Measurements from ENCODE around the gene TXNDC9.
"Not testable (repeated sequence)": the region's sequence is repeated elsewhere in the genome, so short reads cannot be mapped to it uniquely, and the experiment has no call there.

Gene TXNDC9

DNA sequence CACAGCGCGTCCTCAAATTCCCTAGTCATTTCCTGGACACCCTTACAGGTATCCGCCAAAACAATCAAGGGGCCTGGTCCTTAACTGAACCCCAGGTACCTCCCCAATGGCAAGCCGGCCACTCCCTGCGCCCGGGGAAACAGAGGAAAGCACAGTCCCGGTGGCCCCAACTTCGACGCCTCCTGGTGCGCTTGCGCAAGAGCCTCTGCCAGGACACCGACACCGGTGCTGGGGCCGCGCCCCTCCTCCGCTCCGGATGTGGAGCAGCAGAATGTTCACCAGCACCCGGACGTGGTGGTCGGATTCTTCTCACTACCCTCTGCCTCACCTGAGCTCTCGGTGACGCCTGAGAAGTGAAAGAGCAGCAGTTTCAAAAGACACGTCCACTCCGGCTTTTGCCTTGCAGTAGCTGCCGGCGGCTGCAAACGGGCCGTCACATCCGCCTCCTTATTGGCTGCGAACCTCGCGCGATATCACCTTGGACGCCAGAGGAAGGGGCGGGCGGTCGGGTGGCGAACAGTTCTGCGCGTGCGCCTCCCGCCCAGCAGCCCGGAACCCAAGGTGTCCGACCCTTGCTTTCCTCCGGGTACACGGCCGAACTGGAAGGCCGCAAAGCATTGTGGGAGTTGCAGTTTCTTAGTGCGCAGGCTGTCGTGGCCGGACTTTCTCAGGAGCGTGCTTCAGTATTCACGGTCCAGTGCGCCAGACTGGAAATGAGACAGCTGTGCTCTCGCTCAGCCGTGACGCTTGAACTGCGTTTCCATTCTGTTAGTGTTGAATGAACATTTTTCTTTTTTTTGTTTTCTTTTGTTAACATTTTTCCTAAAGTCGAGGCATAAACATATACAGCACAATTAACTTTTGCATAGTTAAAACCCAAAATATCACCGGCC lies at the start of gene TXNDC9:
Gene TXNDC9, minus strand, starts transcription at position 423 of the 893 bp plus-strand sequence. CDS start 3,123 bp downstream, outside the sequence.
- peak; percentile 92 for DNase-seq (ENCODE audit: low read depth)

DNA sequence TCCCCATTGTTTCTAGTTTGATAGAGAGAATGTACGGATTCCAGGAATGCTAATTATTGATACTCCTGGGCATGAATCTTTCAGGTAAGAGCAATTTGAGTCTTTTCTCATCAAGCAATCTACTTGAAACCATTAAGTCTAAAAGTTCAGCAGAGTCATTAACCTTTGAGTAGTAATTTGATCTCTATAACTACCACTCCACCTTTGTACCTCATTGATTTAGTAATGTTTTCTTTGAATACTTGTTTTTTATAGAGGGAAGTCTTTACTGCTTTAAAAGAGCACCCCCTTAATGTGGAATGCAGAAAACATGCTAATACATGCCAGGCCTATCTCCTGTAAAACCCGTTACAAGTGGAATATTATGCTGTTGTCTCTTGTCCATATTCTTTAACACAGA lies 46.0 kb upstream of the TXNDC9 start:
- no peak for DNase-seq (ENCODE audit: low read depth)

- DNase-seq (ENCODE audit: low read depth), result no peak
Observed at GRCh38 chr2:99380376-99381010, 44.4 kb upstream of the TXNDC9 start.

DNA sequence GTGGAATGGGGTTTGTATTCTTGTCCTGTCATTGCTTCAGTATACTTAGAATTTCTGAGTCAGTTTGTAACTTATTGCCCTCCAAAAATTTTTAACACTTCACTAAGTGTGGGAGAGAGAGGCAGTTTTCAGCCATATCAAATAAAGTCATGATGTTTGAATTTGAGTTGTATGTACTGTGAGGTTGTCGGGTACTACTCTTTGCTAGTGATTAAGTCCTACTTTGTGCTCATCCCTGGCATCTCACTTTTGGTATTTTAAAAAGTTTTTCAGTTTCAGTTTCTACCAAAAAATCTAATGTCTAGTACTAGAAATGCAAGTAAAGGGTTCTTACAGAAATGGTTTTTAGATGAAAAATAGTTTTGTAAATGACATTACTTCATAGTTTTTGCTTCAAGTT lies 41.7 kb upstream of the TXNDC9 start:
- DNase-seq (ENCODE audit: low read depth), result no peak

DNA sequence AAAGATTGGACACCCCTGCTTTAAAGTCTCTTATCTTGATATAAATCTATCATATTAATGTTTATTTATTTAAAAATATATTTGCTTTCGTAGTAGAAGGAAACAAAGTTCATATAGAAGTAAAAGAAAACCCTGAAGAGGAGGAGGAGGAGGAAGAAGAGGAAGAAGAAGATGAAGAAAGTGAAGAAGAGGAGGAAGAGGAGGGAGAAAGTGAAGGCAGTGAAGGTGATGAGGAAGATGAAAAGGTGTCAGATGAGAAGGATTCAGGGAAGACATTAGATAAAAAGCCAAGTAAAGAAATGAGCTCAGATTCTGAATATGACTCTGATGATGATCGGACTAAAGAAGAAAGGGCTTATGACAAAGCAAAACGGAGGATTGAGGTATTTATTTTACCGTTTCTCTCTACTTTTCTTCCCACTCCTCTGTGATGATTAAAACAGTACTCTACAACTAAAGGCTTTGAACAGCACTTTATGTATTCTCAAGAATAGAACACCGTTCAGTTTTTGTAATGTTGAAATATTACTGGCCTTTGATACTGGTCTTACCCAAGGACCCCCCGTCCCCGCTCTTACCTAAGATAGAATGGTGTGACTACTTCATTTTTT lies 40.2 kb upstream of the TXNDC9 start:
- DNase-seq (ENCODE audit: low read depth), result no peak

DNA sequence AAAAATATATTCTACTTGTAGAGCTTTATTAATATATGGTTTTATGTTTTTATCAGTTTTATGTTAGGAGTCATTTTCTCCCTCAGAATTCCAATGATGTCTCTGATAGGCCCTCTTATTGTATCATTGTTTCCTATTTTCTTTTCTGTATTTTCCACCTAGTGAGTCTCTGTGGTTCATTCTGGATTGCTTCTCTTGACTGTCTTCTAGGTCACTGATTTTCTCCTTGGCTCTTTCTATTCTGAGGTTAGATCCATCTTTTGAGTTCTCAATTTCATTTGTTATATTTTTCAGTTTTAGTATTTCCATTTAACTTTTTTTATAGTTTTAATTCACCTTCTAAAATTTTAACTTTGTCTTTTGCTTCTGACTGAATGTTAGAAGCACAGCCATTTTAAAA lies 38.6 kb upstream of the TXNDC9 start:
- DNase-seq (ENCODE audit: low read depth), result no peak

DNA sequence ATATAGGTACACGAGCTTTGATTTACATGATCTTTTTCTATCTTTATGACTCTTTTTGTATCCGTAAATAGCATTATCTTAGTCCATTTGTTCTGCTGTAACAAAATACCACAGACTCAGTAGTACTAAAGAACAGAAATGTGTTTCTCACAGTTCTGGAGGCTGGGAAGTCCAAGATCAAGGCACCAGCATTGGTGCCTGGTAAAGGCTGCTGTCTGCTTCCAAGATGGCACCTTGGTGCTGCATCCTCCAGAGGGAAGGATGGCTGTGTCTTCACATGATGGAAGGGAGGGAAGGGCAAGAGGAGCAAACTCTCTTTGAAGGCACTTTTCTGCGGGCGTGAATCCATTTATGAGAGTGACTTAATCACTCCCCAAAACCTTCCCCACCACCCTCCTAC lies 37.0 kb upstream of the TXNDC9 start:
- DNase-seq (ENCODE audit: low read depth), result no peak

- DNase-seq (ENCODE audit: low read depth), result not testable (repeated sequence)
Observed at GRCh38 chr2:99368854-99369253, 32.7 kb upstream of the TXNDC9 start.

- no peak for DNase-seq (ENCODE audit: low read depth)
Observed at GRCh38 chr2:99365661-99366060, 29.5 kb upstream of the TXNDC9 start.

- no peak for DNase-seq (ENCODE audit: low read depth)
Observed at GRCh38 chr2:99356853-99357252, 20.7 kb upstream of the TXNDC9 start.

GRCh38 chr2:99354825-99355224 lies 18.7 kb upstream of the TXNDC9 start:
- DNase-seq (ENCODE audit: low read depth), result not testable (repeated sequence)

DNA sequence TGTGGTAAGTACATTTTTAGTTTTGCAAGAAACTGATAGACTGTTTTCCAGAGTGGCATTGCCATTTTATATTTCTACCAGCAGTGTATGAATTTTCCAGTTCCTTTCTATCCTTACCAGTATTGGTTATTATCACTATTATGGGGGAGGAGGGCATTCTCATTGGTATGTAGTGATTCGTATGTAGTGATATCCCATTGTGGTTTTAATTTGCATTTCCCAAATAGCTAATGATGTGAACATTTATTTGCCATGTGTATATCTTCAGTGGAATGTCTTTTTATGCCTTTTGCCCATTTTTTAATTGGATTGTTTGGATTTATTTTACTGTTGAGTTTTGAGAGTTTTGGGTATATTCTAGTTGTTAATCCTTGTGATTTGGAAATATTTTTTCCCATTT lies 17.9 kb upstream of the TXNDC9 start:
- no peak for DNase-seq (ENCODE audit: low read depth)

DNA sequence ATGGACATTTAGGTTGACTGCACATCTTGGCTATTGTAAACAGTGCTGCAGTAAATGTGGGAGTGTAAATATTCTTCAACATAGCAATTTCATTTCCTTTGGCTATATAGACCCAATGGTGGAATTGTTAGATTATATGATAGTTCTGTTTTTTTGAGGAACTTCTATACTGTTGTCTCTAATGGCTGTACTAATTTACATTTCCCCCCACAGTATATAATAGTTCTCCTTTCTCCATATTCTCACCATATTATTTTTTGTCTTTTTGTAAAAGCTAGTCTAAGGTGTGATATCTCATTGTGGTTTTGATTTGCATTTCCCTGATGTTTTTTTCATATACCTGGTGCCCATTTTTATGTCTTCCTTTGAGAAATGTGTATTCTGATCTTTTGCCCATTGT lies 14.1 kb upstream of the TXNDC9 start:
- DNase-seq (ENCODE audit: low read depth), result no peak

GRCh38 chr2:99348173-99348572 lies 12.0 kb upstream of the TXNDC9 start:
- no peak for DNase-seq (ENCODE audit: low read depth)

- no peak for DNase-seq (ENCODE audit: low read depth)
Observed at GRCh38 chr2:99346218-99346617, 10.1 kb upstream of the TXNDC9 start.

DNA sequence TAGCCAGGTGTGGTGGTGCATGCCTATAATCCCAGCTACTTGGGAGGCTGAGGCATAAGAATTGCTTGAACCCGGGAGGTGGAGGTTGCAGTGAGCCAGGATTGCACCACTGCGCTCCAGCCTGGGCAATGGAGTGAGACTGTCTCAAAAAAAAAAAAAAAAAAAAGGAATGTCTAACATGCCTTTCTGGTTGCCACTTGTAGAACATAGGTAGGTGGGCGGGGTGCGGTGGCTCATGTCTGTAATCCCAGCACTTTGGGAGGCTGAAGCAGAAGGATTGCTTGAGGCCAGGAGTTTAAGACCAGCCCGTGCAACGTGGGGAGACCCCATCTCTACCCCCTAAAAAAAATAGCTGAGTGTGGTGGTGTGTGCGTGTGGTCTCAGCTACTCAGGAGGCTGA lies 9.3 kb upstream of the TXNDC9 start:
- DNase-seq (ENCODE audit: low read depth), result not testable (repeated sequence)

- DNase-seq (ENCODE audit: low read depth), result no peak
Observed at GRCh38 chr2:99342536-99342935, 6.4 kb upstream of the TXNDC9 start.

DNA sequence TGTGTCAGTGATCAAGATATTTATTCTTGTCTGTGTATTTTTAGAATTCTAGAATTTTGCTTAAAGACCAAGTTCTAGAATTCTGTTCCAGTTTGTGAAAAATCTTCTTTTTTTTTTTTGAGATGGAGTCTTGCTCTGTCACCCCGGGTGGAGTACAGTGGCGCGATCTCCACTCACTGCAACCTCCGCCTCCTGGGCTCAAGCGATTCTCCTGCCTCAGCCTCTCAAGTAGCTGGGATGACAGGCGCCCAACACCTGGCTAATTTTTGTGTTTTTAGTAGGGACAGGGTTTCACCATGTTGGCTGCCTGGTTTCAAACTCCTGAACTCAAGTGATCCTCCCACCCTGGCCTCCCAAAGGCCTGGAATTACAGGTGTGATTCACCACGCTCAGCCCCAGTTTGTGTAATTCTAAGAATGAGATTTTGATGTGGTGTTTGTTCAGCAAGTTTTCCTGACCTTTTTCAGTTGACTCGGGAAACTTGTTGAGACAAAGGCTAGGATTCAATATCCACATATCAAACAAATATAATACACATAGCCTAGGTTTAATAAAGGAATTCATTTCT lies 4.6 kb upstream of the TXNDC9 start:
- DNase-seq (ENCODE audit: low read depth), result no peak

DNA sequence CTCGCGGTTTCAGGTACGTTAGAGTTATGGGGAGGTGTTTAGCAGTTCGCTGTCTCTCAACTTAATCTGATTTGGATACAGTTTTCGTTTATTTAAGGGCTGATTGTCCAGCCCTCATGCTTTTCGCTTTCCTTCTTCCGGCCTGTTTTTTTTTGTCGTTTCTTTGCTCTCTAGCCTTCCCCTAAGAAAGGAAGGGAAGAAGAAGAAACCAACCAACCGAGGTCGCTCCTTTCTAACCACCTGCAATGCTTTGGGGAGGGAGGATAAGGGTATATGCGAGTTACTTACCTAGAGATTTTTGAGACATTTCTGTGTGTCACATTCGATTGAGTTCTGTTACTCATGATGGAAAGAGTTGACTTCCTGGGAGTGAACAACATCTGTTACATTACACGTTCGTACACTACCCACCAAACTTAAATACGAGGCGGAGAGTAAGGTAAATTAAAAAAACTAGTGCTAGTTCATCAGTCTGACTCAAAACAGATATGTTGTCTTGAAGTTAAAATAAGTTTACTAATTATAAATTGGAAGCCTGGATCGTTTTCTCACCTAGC lies 2.0 kb upstream of the TXNDC9 start:
- no peak for DNase-seq (ENCODE audit: low read depth)

- peak; percentile 80 for DNase-seq (ENCODE audit: low read depth)
Observed at GRCh38 chr2:99337113-99338028, 1.2 kb upstream of the TXNDC9 start, which contains the start of gene EIF5B. EIF5B (plus strand) TSS chr2:99337389; CDS start chr2:99337555, 166 bp downstream.

GRCh38 chr2:99336804-99337112 lies 625 bp upstream of the TXNDC9 start:
- peak; percentile 2 for DNase-seq (ENCODE audit: low read depth)

All from stimulated activated CD8-positive, alpha-beta memory T cell treated with anti-CD3 and anti-CD28 coated beads, Interleukin-7, amount 100 ng/mL, for 24 hours (primary cell).